SK-N-SH (cell line): Measurements from ENCODE around the gene BAIAP3.

Experiments
- CTCF ChIP-seq: fragments of 200-600 bp; sonication (generic); IDR thresholded peaks from 2 replicates; pipeline ENCODE4 v1.6.1; 2017; ENCODE audit warnings: antibody characterized with exemption, mild to moderate bottlenecking, moderate library complexity
- EP300 ChIP-seq, 2 experiments: IDR thresholded peaks; 2 replicates each; pipeline versions ENCODE4 v1.4.0 to v1.6.1; 2012; ENCODE audit warnings: borderline replicate concordance in 1 of 2, low read depth in 1 of 2, low read length in 1 of 2
- GABPA ChIP-seq: IDR thresholded peaks from 2 replicates; pipeline ENCODE4 v1.4.0; 2012; ENCODE audit warnings: low read depth, mild to moderate bottlenecking
- MXI1 ChIP-seq: IDR thresholded peaks from 2 replicates; pipeline ENCODE4 v1.6.1; 2012; ENCODE audit warnings: mild to moderate bottlenecking, low read depth, low read length, improper control_type of control experiment
- POLR2AphosphoS5 ChIP-seq: IDR thresholded peaks from 2 replicates; pipeline ENCODE4 v1.6.1; 2012; ENCODE audit warnings: low read depth, low read length
- RAD21 ChIP-seq: IDR thresholded peaks from 2 replicates; pipeline ENCODE4 v1.6.1; 2012; ENCODE audit warnings: mild to moderate bottlenecking, low read length
- SIN3A ChIP-seq: IDR thresholded peaks from 2 replicates; pipeline ENCODE4 v1.6.1; 2012; ENCODE audit warnings: low read depth, mild to moderate bottlenecking, low read length, moderate library complexity, borderline replicate concordance
- USF2 ChIP-seq: fragments of 150-350 bp; IDR thresholded peaks from 2 replicates; pipeline ENCODE4 v1.6.1; 2017; ENCODE audit warnings: antibody characterized with exemption, low read length, low read depth, borderline replicate concordance
- TF ChIP-seq, protein P1 (sequence below): IDR thresholded peaks from 2 replicates; pipeline ENCODE4 v1.4.0; 2012; ENCODE audit warnings: low read depth, borderline replicate concordance
- TF ChIP-seq, protein P2 (sequence below): IDR thresholded peaks from 2 replicates; pipeline ENCODE4 v1.6.1; 2012; ENCODE audit warnings: mild to moderate bottlenecking, low read depth, low read length, moderate library complexity
- TF ChIP-seq, protein P3 (sequence below): fragments of 150-350 bp; IDR thresholded peaks from 2 replicates; pipeline ENCODE4 v1.6.1; 2016; ENCODE audit warnings: mild to moderate bottlenecking, low read depth, low read length

- TF ChIP-seq CTCF: no peak
- TF ChIP-seq RAD21: no peak
- TF ChIP-seq, protein P1, sequence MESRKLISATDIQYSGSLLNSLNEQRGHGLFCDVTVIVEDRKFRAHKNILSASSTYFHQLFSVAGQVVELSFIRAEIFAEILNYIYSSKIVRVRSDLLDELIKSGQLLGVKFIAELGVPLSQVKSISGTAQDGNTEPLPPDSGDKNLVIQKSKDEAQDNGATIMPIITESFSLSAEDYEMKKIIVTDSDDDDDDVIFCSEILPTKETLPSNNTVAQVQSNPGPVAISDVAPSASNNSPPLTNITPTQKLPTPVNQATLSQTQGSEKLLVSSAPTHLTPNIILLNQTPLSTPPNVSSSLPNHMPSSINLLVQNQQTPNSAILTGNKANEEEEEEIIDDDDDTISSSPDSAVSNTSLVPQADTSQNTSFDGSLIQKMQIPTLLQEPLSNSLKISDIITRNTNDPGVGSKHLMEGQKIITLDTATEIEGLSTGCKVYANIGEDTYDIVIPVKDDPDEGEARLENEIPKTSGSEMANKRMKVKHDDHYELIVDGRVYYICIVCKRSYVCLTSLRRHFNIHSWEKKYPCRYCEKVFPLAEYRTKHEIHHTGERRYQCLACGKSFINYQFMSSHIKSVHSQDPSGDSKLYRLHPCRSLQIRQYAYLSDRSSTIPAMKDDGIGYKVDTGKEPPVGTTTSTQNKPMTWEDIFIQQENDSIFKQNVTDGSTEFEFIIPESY: no peak
- no peak for TF ChIP-seq SIN3A
- TF ChIP-seq, protein P2, sequence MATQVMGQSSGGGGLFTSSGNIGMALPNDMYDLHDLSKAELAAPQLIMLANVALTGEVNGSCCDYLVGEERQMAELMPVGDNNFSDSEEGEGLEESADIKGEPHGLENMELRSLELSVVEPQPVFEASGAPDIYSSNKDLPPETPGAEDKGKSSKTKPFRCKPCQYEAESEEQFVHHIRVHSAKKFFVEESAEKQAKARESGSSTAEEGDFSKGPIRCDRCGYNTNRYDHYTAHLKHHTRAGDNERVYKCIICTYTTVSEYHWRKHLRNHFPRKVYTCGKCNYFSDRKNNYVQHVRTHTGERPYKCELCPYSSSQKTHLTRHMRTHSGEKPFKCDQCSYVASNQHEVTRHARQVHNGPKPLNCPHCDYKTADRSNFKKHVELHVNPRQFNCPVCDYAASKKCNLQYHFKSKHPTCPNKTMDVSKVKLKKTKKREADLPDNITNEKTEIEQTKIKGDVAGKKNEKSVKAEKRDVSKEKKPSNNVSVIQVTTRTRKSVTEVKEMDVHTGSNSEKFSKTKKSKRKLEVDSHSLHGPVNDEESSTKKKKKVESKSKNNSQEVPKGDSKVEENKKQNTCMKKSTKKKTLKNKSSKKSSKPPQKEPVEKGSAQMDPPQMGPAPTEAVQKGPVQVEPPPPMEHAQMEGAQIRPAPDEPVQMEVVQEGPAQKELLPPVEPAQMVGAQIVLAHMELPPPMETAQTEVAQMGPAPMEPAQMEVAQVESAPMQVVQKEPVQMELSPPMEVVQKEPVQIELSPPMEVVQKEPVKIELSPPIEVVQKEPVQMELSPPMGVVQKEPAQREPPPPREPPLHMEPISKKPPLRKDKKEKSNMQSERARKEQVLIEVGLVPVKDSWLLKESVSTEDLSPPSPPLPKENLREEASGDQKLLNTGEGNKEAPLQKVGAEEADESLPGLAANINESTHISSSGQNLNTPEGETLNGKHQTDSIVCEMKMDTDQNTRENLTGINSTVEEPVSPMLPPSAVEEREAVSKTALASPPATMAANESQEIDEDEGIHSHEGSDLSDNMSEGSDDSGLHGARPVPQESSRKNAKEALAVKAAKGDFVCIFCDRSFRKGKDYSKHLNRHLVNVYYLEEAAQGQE: no peak
- TF ChIP-seq POLR2AphosphoS5: no peak
- no peak for TF ChIP-seq GABPA
- TF ChIP-seq, protein P3, sequence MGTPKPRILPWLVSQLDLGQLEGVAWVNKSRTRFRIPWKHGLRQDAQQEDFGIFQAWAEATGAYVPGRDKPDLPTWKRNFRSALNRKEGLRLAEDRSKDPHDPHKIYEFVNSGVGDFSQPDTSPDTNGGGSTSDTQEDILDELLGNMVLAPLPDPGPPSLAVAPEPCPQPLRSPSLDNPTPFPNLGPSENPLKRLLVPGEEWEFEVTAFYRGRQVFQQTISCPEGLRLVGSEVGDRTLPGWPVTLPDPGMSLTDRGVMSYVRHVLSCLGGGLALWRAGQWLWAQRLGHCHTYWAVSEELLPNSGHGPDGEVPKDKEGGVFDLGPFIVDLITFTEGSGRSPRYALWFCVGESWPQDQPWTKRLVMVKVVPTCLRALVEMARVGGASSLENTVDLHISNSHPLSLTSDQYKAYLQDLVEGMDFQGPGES: no peak
- no peak for TF ChIP-seq USF2
- no peak for TF ChIP-seq EP300 (IDR thresholded peaks at IDR 0.05; ENCODE audit: borderline replicate concordance in 1 of 2, low read depth in 1 of 2, low read length in 1 of 2)
- TF ChIP-seq MXI1: no peak
These were observed 8.2 kb upstream of the BAIAP3 start for GRCh38 chr16:1325261-1325660.
